GM23338 (cell line): ENCODE data around the gene ITGA7. TPM values are rescaled to one million over a fixed set of nuclear protein-coding genes. Genes with fewer than 3 reads are reported as not detected.

ENCODE experiments used
- ATAC-seq: fragments of 200-7000 bp; cut with Tn5 transposase; 3 replicates; pipeline ENCODE4 v1.9.1; 2020
- DNase-seq: peaks from one replicate; pipeline ENCODE4 v3.0.0-alpha.2; 2015; ENCODE audit warnings: low spot score
- H2AFZ ChIP-seq: fragments of 200-600 bp; sonication (generic); 2 replicates; pipeline ENCODE4 v1.8.0; 2016; ENCODE audit warnings: antibody characterized with exemption, mild to moderate bottlenecking, moderate library complexity
- H3F3A ChIP-seq: fragments of 200-600 bp; sonication (generic); replicated peaks from 2 replicates; pipeline ENCODE4 v1.8.0; 2017; ENCODE audit warnings: antibody characterized with exemption, mixed run types, low read depth
- H3K27ac ChIP-seq: fragments of 200-600 bp; sonication (generic); 2 replicates; pipeline ENCODE4 v1.6.1; 2016; ENCODE audit warnings: low read depth
- H3K27me3 ChIP-seq: fragments of 200-600 bp; sonication (generic); 2 replicates; pipeline ENCODE4 v1.8.0; 2016; ENCODE audit warnings: mild to moderate bottlenecking, mixed run types, moderate library complexity; ENCODE audit not compliant: insufficient read depth
- H3K36me3 ChIP-seq: fragments of 200-600 bp; sonication (generic); 2 replicates; pipeline ENCODE4 v1.8.0; 2016; ENCODE audit warnings: mild to moderate bottlenecking; ENCODE audit not compliant: insufficient read depth
- H3K4me1 ChIP-seq: fragments of 200-600 bp; sonication (generic); 2 replicates; pipeline ENCODE4 v1.8.0; 2016; ENCODE audit warnings: mild to moderate bottlenecking, moderate library complexity; ENCODE audit not compliant: insufficient read depth
- H3K4me2 ChIP-seq: fragments of 200-600 bp; sonication (generic); 2 replicates; pipeline ENCODE4 v1.7.1; 2017; ENCODE audit warnings: mixed run types
- H3K4me3 ChIP-seq: fragments of 200-600 bp; sonication (generic); 2 replicates; pipeline ENCODE4 v1.6.1; 2016; ENCODE audit warnings: mixed run types
- H3K79me2 ChIP-seq: fragments of 200-600 bp; sonication (generic); replicated peaks from 2 replicates; pipeline ENCODE4 v1.8.0; 2017; ENCODE audit warnings: mild to moderate bottlenecking; ENCODE audit not compliant: insufficient read depth
- H3K9me2 ChIP-seq: fragments of 200-600 bp; sonication (generic); 2 replicates; pipeline ENCODE4 v1.8.0; 2017; ENCODE audit not compliant: insufficient read depth
- H4K20me1 ChIP-seq: fragments of 200-600 bp; sonication (generic); replicated peaks from 2 replicates; pipeline ENCODE4 v1.8.0; 2017; ENCODE audit warnings: mild to moderate bottlenecking; ENCODE audit not compliant: insufficient read depth
- H3K27ac Mint-ChIP-seq: 2 replicates; pipeline ENCODE4 v1.8.0; 2020; ENCODE audit warnings: inconsistent platforms, mild to moderate bottlenecking, moderate library complexity, mixed read lengths
- H3K27me3 Mint-ChIP-seq: 3 replicates; pipeline ENCODE4 v1.8.0; 2022; ENCODE audit warnings: low read depth, mild to moderate bottlenecking, moderate library complexity, mixed read lengths, inconsistent platforms; ENCODE audit not compliant: insufficient read depth, poor library complexity
- H3K36me3 Mint-ChIP-seq: 3 replicates; pipeline ENCODE4 v1.8.0; 2021; ENCODE audit warnings: low read depth, mild to moderate bottlenecking, inconsistent platforms, moderate library complexity, mixed read lengths
- H3K4me1 Mint-ChIP-seq: 3 replicates; pipeline ENCODE4 v1.8.0; 2020; ENCODE audit warnings: mild to moderate bottlenecking, inconsistent platforms, mixed read lengths
- H3K4me3 Mint-ChIP-seq: 3 replicates; pipeline ENCODE4 v1.8.0; 2021; ENCODE audit warnings: moderate library complexity, mild to moderate bottlenecking, inconsistent platforms, mixed read lengths
- H3K9me3 Mint-ChIP-seq: 3 replicates; pipeline ENCODE4 v1.8.0; 2020; ENCODE audit warnings: moderate library complexity, mild to moderate bottlenecking, inconsistent platforms, mixed read lengths
- CREB1 ChIP-seq: fragments of 250-450 bp; sonication (Bioruptor Pico); IDR thresholded peaks from 2 replicates; pipeline ENCODE4 v1.5.0; 2020; ENCODE audit warnings: low read depth, mild to moderate bottlenecking, moderate library complexity
- CTCF ChIP-seq, 2 experiments: fragments of 200-600 bp in 1 of 2; sonication (generic) in 1 of 2; conservative IDR thresholded peaks; 2 replicates each; pipeline versions ENCODE4 v1.5.1 to v1.6.1; 2016 to 2017; ENCODE audit warnings: antibody characterized with exemption in 2 of 2, low read depth in 2 of 2, mild to moderate bottlenecking in 2 of 2, moderate library complexity in 1 of 2
- ETS1 ChIP-seq: IDR thresholded peaks from 2 replicates; pipeline ENCODE4 v1.6.1; 2016; ENCODE audit warnings: antibody characterized with exemption
- EZH2 ChIP-seq: fragments of 200-600 bp; sonication (generic); IDR thresholded peaks from one replicate; pipeline ENCODE4 v1.8.0; 2017; ENCODE audit warnings: antibody characterized with exemption, mild to moderate bottlenecking, low read depth; ENCODE audit not compliant: unreplicated experiment
- EZH2phosphoT487 ChIP-seq: fragments of 200-600 bp; sonication (generic); IDR thresholded peaks from one replicate; pipeline ENCODE4 v1.8.1; 2018; ENCODE audit warnings: antibody characterized with exemption; ENCODE audit not compliant: unreplicated experiment
- JUNB ChIP-seq: IDR thresholded peaks from one replicate; pipeline ENCODE4 v1.6.1; 2016; ENCODE audit warnings: antibody characterized with exemption; ENCODE audit not compliant: unreplicated experiment
- NANOG ChIP-seq: IDR thresholded peaks from 2 replicates; pipeline ENCODE4 v1.6.1; 2016; ENCODE audit warnings: antibody characterized with exemption, borderline replicate concordance
- POLR2AphosphoS5 ChIP-seq: IDR thresholded peaks from 2 replicates; pipeline ENCODE4 v1.6.1; 2016; ENCODE audit warnings: antibody characterized with exemption, low read depth
- STAT1 ChIP-seq: IDR thresholded peaks from one replicate; pipeline ENCODE4 v1.6.1; 2016; ENCODE audit warnings: antibody characterized with exemption; ENCODE audit not compliant: unreplicated experiment
- ZNF114 ChIP-seq: fragments of 250-450 bp; sonication (Bioruptor Pico); IDR thresholded peaks from 2 replicates; pipeline ENCODE4 v1.5.0; 2020; ENCODE audit warnings: mild to moderate bottlenecking, moderate library complexity
- ZNF331 ChIP-seq: fragments of 250-450 bp; sonication (Bioruptor Pico); IDR thresholded peaks from 2 replicates; pipeline ENCODE4 v1.5.0; 2020; ENCODE audit warnings: low read depth, mild to moderate bottlenecking, moderate library complexity
- polyA plus RNA-seq: library from polyadenylated mRNA; unstranded; fragments of >200 nt; fragmentation: Nextera tagmentation; extraction: Ambion mirVana; gene quantifications from 2 replicates; pipeline ENCODE4 v1.2.1, GENCODE V29; 2016
- total RNA-seq: library from RNA; depleted of rRNA; stranded (reverse); fragments of >200 nt; shearing (Covaris generic); gene quantifications from 2 replicates; pipeline ENCODE4 v1.2.3, GENCODE V29; 2014

The ITGA7 gene
- total and polyA plus RNA-seq, 2 experiments from 2014 or later: 20.0 to 49.1 TPM

- no peaks in the 10 kb centered on the region for H4K20me1 ChIP-seq
- no peak overlapping the region for H3K27ac Mint-ChIP-seq
These were observed 4.3 kb upstream of the ITGA7 start for GRCh38 chr12:55711786-55712553.

GRCh38 chr12:55708695-55709233 lies 1.1 kb upstream of the ITGA7 start:
- Histone ChIP-seq H3K79me2 (peaks cover 28% of the 10 kb centered on the region), H3K4me1 (peaks cover 26% of the 10 kb centered on the region), H2AFZ (peak overlapping the region; percentile 95; the same call in 1 of the 2 replicates), H3K36me3 (no peaks in the 10 kb centered on the region), H3K4me2 (peak overlapping the region; percentile 77), H3K27me3 (peaks cover 16% of the 10 kb centered on the region; the same call in 1 of the 2 replicates), H4K20me1 (peaks cover 3% of the 10 kb centered on the region; the same call in 1 of the 2 replicates), H3F3A (peaks cover 7% of the 10 kb centered on the region; the same call in 1 of the 2 replicates), H3K27ac (0 out of 2 replicates have a peak overlapping the region, but pooled peaks have one; percentile 57), H3K4me3 (peak overlapping the region; percentile 97), H3K9me2 (no peaks in the 10 kb centered on the region)
- DNase-seq (no peak), ATAC-seq (no peak)
- H3K4me3 Mint-ChIP-seq: peak overlapping the region; percentile 88
- H3K36me3 Mint-ChIP-seq: no peaks in the 10 kb centered on the region
- peaks cover 20% of the 10 kb centered on the region for H3K27me3 Mint-ChIP-seq
- H3K4me1 Mint-ChIP-seq: peaks cover 38% of the 10 kb centered on the region
- H3K27ac Mint-ChIP-seq: peak overlapping the region; percentile 87
- no peaks in the 10 kb centered on the region for H3K9me3 Mint-ChIP-seq
- no peak for TF ChIP-seq EZH2phosphoT487
- TF ChIP-seq JUNB: no peak
- no peak for TF ChIP-seq CREB1 (CRISPR knock-in tag)
- no peak for TF ChIP-seq POLR2AphosphoS5
- TF ChIP-seq CTCF (conservative IDR thresholded peaks at IDR 0.05; ENCODE audit: low read depth in 2 of 2): no peak
- no peak for TF ChIP-seq ZNF114

More at GRCh38 chr12:55711786-55712553, 4.3 kb upstream of the ITGA7 start:
- Histone ChIP-seq H3K27me3 (peaks cover 9% of the 10 kb centered on the region; the same call in 1 of the 2 replicates), H3K4me3 (no peak overlapping the region), H3F3A (peaks cover 16% of the 10 kb centered on the region; the same call in 1 of the 2 replicates), H3K9me2 (no peaks in the 10 kb centered on the region), H3K36me3 (no peaks in the 10 kb centered on the region), H2AFZ (no peak overlapping the region), H3K79me2 (peaks cover 6% of the 10 kb centered on the region), H3K4me1 (peaks cover 20% of the 10 kb centered on the region), H3K4me2 (no peak overlapping the region), H3K27ac (no peak overlapping the region)
- ATAC-seq (no peak), DNase-seq (no peak)
- Mint-ChIP-seq H3K4me3 (no peak overlapping the region), H3K27me3 (peaks cover 22% of the 10 kb centered on the region), H3K9me3 (peaks cover 6% of the 10 kb centered on the region; the same call in 2 of the 3 replicates), H3K4me1 (peaks cover 24% of the 10 kb centered on the region), H3K36me3 (peaks cover 4% of the 10 kb centered on the region; the same call in 2 of the 3 replicates)
- no peak for TF ChIP-seq STAT1
- TF ChIP-seq ZNF114: no peak
- no peak for TF ChIP-seq NANOG
- no peak for TF ChIP-seq ETS1
- TF ChIP-seq CTCF (conservative IDR thresholded peaks at IDR 0.05; ENCODE audit: low read depth in 2 of 2): no peak
- no peak for TF ChIP-seq EZH2
- TF ChIP-seq ZNF331 (CRISPR knock-in tag): no peak
- no peak for TF ChIP-seq EZH2phosphoT487
